Activated T-cell treated with anti-CD3 and anti-CD28 coated beads for 24 hours (primary cell): ENCODE measurements around the gene CAMTA1.
"Not testable (repeated sequence)": the region's sequence is repeated elsewhere in the genome, so short reads cannot be mapped to it uniquely, and the experiment has no call there.

Experiments
- DNase-seq: peaks from one replicate; pipeline ENCODE4 v3.0.0-alpha.2; 2020; ENCODE audit warnings: low read depth

CAMTA1 gene

GRCh38 chr1:7702365-7702764 is 917.1 kb downstream of the CAMTA1 start:
- no peak for DNase-seq

- DNase-seq, result no peak
Measured at GRCh38 chr1:7703321-7704213, 918.3 kb downstream of the CAMTA1 start.

- DNase-seq, result peak; percentile 86
Measured at GRCh38 chr1:7704214-7705047, 919.2 kb downstream of the CAMTA1 start.

- DNase-seq, result no peak
Measured at GRCh38 chr1:7705048-7705907, 920.0 kb downstream of the CAMTA1 start.

- no peak for DNase-seq
Measured at GRCh38 chr1:7705908-7706216, 920.6 kb downstream of the CAMTA1 start.

- no peak for DNase-seq
Measured at GRCh38 chr1:7707527-7707926, 922.3 kb downstream of the CAMTA1 start.

- DNase-seq, result not testable (repeated sequence)
Measured at GRCh38 chr1:7708065-7708464, 922.8 kb downstream of the CAMTA1 start.

GRCh38 chr1:7710859-7711258 is 925.6 kb downstream of the CAMTA1 start:
- no peak for DNase-seq

GRCh38 chr1:7712731-7713323 is 927.6 kb downstream of the CAMTA1 start:
- no peak for DNase-seq

- no peak for DNase-seq
Measured at GRCh38 chr1:7716506-7716905, 931.3 kb downstream of the CAMTA1 start.

- no peak for DNase-seq
Measured at GRCh38 chr1:7717748-7718368, 932.6 kb downstream of the CAMTA1 start.

GRCh38 chr1:7719468-7720094 is 934.3 kb downstream of the CAMTA1 start:
- DNase-seq, result no peak

GRCh38 chr1:7721940-7722669 is 936.9 kb downstream of the CAMTA1 start:
- no peak for DNase-seq

GRCh38 chr1:7722670-7723012 is 937.4 kb downstream of the CAMTA1 start:
- no peak for DNase-seq

GRCh38 chr1:7726623-7727022 is 941.4 kb downstream of the CAMTA1 start:
- DNase-seq, result no peak

- no peak for DNase-seq
Measured at GRCh38 chr1:7727809-7728471, 942.7 kb downstream of the CAMTA1 start.

- DNase-seq, result no peak
Measured at GRCh38 chr1:7729761-7730160, 944.5 kb downstream of the CAMTA1 start.

- DNase-seq, result no peak
Measured at GRCh38 chr1:7732331-7732730, 947.1 kb downstream of the CAMTA1 start.

- DNase-seq, result no peak
Measured at GRCh38 chr1:7733276-7733675, 948.0 kb downstream of the CAMTA1 start.

GRCh38 chr1:7738044-7738443 is 952.8 kb downstream of the CAMTA1 start:
- DNase-seq, result no peak
